Left renal cortex interstitium (tissue), 4 donors: ENCODE results near the gene SLC5A10. TPM values are rescaled to one million over a fixed set of nuclear protein-coding genes. Genes with fewer than 3 reads are reported as not detected.
"Not testable (repeated sequence)": the region's sequence is repeated elsewhere in the genome, so short reads cannot be mapped to it uniquely, and the experiment has no call there.

Experiments used
- DNase-seq, 4 donors: peaks; one replicate each; pipeline ENCODE4 v3.0.0-alpha.2; 2013; ENCODE audit warnings: low read depth in 4 of 4, low spot score in 2 of 4, missing footprints in 1 of 4
- polyA plus RNA-seq, 4 donors: library from polyadenylated mRNA; unstranded; fragments of 120-200 nt; gene quantifications; one replicate each; pipeline ENCODE4 v1.2.1, GENCODE V29; 2013; ENCODE audit not compliant: insufficient read length in 4 of 4

Gene SLC5A10
- polyA plus RNA-seq, 4 donors = 0.22 to 0.77 (median 0.45) TPM

DNA sequence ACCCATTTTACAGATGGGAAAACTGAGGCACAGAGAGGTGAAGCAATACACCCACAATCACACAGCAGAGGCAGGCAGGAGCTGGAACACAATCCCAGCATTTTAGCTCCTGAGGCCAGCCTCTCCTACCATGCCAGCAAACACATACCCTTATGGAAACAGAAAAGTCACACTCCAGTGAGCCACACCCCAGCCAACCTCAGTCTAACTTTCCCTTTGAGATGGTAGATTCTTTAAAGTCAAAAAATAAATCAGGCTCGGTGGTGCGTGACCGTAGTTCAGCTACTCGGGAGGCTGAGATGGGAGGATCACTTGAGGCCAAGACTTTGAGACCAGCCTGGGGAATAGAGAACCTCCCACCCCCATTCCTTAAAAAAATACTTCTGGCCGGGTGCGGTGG, 84.2 kb downstream of the SLC5A10 start:
- not testable (repeated sequence) for DNase-seq

DNA sequence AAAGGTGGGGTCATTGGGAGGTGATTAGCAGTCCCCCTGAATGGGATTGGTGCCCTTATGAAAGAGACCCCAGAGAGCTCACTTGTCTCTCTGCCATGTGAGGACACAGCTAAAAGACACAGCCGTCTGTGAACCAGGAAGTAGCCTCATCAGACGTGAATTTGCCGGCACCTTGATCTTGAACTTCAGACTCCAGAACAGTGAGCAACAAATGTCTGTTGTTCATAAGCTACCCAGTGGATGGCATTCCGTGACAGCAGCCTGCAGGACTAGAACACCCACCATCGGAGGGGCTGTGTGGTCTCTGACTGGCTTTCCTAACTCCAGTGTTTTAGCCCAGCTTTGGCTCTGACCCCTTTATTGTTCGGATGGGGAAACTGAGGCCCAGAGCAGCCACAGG, 85.6 kb downstream of the SLC5A10 start:
- not testable (repeated sequence) for DNase-seq

DNA sequence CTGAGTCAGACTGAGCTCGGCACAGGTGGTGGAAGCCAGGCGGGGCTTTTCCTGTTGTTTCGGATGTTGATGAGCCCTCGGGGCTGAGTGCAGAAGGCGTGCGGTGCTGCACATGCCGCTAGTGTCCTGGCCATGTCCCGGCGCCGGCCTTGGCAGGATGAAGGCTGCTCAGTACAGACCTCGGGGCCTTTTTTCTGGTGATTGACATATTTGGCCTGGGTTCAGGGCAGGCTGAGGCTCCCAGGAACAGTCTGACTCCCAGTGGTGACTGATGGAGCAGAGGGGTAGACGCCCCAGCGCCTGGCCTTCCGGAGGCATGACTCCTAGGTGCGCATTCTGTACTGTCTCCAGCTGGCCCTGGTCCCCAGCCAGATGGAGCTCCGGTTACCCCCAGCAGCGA, 86.0 kb downstream of the SLC5A10 start:
- not testable (repeated sequence) for DNase-seq

DNA sequence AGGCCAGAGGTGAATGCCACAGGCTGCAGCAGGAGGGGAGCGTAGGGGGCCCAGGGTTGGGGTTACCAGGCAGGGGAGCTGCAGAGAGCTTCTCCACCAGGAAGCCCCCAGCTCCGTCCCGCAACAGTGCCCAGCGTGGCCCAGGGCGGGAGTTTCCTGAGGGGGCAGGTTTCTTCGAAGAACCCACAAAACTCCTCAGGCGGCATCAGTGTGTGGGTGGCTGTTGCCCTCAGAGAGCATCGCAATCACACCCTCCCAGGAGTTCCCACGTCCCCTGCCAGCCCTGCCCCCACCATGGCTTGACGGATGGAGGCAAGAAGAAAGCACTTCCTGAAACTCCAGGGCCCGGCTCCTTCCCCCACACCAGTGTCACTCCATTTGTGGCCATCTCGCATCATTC, 86.8 kb downstream of the SLC5A10 start:
- DNase-seq = not testable (repeated sequence)

DNA sequence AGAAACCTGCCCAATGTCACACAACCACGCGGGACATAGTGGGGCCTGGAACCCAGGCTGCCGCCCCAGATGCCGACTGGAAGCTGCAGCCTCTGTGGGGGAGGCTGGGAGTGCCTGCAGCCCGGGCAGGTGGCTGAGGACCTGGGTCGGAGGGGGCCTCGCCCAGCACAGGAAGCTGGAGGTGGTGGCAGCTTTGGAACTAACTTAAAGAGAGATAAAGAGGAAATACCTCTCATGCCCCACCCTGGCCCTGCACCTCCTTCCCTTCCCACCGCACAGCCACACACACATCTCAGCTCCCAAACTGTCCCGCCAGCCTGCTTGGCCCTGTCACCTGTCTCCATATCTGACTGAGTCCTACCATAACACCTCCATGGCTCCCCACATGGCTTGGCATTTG, 88.4 kb downstream of the SLC5A10 start:
- DNase-seq = not testable (repeated sequence)

DNA sequence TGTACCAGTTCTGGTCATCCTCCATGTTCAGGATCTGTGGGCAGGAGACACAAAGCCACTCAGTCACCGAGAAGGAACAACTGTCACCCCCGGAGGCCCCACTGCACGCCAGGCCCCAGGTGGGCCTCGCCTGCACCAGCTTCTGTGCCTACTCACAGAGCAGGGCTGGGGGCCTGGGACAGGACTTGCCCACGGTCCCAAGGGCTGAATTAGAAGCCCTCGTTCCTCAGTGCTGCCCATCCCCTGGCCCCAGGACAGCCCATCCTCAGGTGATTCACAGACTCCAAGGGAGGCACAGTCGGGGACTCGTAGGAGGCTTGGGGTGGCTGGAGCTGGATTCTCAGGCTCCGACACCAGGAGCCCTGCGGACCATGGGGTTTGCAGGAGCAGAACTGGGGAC, 89.9 kb downstream of the SLC5A10 start:
- DNase-seq = not testable (repeated sequence)

DNA sequence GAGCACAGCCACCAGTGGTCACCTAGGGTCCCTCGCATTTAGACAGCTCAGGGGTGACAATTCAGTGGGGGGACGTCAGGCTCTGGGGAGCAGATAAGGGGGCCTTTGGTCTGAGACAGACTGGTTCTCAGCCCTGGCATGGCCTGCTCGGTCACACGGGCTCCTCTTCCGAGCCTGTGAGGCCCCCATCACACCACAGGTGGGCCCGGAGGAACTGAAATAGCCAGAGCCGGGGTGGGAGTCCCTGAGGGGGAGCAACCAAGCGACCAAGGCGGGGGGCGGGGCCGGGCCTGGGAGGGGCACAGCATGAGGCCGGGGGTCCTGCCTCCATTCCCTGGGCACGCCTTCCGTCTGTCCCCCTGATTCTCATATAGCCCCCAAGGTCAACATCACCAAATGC, 90.4 kb downstream of the SLC5A10 start:
- not testable (repeated sequence) for DNase-seq

DNA sequence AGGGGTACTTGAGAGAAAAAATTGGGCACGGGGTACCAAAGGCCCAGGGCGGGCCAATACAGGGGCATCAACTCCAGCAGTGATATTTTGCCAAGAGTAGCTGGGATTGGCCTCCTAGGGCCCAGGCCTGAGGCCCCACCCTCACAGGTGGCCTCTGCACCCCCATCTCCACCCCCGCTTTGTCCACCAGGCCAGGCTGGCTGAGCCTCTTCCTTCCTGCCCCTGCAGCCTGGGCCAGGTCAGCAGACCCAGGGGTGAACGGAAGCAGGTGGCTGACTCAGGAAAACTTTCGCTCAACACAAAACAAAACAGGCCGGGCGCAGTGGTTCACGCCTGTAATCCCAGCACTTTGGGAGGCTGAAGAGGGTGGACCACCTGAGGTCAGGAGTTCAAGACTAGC, 91.1 kb downstream of the SLC5A10 start:
- not testable (repeated sequence) for DNase-seq

DNA sequence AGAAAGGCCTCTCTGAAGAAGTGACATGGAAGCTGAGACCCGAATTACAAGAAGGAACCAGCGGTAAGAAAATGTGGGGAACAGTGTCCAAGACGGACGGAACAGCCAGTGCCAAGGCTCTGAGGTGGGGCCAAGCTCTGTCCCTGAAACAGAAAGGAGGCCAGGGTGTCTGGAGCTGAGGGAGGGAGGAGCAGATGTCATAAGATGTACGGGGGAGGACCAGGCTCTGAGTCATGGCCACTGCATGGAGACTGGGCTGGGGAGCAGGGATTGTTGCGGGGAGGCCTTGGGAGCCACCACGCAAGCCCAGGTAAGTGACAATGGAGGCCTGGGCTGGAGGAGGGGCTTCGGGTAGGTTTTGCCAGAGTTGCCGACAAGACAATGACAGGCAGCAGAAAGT, 92.7 kb downstream of the SLC5A10 start:
- not testable (repeated sequence) for DNase-seq

DNA sequence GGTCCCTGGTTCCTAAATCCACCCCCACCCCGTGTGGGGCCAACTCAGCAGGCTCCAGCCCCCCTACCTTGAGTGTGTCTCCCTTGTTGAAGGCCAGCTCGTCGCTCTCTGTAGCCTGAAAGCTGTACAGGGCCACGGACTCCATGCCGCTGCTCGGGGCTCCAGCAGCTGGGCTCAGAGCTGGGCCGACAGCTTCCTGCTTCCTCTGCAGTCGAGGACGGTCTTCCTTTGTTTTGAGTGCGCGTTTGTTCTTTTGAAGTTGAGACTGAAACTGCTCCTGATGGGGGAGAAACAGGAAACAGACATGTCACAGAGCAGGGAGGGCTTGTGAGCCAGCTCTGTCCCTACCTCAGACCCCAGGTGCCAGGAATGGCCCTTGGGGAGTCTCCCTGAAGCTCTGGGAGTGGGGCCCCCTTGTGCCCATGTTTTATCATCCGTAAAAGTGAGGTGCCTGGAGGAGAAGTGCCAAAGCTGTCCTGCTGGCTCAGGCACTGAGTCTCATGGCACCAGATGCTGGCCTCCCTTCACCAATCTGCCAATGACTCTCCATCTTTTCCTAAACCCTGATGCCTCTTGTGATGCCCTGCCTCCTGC, 94.9 kb downstream of the SLC5A10 start, which contains the start of gene GRAP:
Gene GRAP (minus strand): TSS at position 176 of the 594 bp plus-strand sequence. CDS start 31 bp downstream, at position 145.
- DNase-seq = not testable (repeated sequence)

DNA sequence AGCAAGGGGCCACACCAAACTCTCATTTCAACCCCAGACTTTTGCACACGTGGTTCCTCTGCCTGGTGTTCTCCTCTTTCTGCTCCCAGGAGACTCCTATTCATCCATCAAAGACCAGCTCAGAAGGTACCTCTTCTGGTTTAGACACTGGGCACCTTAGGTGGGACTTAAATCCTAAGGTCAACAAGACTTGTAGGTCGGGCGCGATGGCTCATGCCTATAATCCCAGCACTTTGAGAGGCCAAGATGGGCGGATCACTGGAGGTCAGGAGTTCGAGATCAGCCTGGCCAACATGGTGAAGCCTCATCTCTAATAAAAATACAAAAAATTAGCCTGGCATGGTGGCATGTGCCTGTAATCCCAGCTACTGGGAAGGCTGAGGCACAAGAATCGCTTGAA, 95.5 kb downstream of the SLC5A10 start:
- DNase-seq = not testable (repeated sequence)

DNA sequence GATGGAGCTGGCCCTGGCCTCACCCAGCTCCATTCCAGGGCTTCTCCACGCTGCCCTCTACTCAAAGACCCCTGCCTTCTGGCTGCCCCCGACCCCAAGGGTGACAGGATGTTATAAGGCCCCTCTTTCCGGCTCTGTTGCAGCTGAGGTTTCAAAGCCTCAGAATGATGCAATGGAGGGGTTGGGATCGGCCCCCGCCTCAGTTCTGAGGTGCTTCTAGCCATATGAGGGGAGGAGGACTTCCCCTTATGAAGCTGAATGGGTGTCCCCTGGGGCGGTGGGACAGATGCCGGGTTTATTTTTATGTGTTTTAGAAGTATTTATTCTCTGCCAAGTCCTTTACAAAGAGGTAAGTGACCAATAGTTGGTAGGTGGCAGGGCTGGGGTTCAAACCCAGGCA, 96.9 kb downstream of the SLC5A10 start:
- DNase-seq = not testable (repeated sequence)

DNA sequence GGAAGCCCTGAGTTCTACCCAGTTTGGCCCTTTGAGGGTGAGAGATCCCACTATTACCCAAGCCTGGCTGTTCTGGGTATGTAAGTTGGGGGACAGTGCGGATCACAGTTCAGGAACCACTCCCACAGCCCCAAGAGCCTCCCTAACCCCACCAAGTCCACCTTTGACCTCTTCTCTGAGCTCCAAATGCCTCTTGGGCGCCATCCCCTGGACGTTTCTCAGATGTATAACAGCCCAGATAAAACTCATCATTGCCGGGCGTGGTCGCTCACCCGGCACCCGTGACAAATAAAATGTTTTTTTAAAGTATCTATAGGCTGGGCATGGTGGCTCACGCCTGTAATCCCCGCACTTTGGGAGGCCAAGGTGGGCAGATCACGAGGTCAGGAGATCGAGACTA, 103.5 kb downstream of the SLC5A10 start:
- DNase-seq = not testable (repeated sequence)

DNA sequence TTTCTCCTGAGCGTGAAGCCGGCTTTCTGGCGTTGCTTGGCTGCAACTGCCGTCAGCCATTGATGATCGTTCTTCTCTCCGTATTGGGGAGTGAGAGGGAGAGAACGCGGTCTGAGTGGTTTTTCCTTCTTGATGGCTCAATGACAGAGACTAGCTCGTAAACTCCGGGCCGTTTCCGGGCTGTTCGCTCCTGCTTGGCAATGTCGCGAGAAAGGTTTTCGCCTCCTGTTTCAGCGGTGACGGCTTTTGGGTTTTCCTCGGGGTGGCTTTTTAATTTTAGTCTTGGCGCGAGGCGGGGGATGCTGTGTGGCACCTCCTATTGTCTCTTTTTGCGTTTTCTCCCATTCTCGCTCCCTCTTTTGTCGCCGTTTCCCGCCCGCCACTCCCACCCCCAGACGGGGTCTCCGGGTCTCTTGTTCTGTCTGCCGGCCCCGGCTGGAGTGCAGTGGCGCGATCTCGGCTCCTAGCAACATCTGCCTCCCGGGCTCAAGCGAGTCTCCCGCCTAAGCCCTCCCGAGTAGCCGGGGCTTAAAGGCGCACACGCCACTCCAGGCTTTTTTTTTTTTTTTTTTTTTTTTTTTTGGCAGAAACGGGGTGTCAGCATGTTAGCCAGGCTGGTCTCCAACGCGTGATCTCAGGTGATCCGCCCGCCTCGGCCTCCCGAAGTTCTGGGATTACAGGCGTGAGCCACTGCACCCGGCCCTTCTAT, 110.2 kb downstream of the SLC5A10 start:
- DNase-seq = not testable (repeated sequence)

DNA sequence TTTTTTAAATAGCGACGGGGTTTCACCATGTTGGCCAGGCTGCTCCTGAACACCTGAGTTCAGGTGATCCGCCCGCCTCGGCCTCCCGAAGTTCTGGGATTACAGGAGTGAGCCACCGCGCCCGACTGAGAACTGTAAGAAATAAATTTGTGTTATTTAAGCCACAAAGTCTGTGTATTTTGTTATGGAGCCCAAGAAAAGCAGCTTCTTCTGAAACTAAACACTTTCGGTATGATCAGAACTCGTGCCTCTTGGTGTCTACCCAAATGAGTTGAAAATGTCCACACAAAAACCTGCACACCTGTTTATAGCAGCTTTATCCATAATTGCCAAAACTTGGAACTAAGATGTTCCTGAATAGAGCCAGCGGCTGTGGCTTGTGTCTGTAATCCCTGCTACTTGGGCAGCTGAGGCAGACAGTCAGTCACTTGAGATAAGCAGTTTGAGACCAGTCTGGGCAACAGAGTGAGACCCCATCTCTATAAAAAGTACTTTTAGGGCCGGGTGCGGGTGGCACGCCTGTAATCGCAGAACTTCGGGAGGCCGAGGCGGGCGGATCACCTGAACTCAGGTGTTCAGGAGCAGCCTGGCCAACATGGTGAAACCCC, 110.9 kb downstream of the SLC5A10 start:
- DNase-seq = not testable (repeated sequence)

DNA sequence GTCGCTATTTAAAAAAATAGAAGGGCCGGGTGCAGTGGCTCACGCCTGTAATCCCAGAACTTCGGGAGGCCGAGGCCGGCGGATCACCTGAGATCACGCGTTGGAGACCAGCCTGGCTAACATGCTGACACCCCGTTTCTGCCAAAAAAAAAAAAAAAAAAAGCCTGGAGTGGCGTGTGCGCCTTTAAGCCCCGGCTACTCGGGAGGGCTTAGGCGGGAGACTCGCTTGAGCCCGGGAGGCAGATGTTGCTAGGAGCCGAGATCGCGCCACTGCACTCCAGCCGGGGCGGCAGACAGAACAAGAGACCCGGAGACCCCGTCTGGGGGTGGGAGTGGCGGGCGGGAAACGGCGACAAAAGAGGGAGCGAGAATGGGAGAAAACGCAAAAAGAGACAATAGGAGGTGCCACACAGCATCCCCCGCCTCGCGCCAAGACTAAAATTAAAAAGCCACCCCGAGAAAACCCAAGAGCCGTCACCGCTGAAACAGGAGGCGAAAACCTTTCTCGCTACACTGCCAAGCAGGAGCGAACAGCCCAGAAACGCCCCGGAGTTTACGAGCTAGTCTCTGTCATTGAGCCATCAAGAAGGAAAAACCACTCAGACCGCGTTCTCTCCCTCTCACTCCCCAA, 111.5 kb downstream of the SLC5A10 start:
- not testable (repeated sequence) for DNase-seq

DNA sequence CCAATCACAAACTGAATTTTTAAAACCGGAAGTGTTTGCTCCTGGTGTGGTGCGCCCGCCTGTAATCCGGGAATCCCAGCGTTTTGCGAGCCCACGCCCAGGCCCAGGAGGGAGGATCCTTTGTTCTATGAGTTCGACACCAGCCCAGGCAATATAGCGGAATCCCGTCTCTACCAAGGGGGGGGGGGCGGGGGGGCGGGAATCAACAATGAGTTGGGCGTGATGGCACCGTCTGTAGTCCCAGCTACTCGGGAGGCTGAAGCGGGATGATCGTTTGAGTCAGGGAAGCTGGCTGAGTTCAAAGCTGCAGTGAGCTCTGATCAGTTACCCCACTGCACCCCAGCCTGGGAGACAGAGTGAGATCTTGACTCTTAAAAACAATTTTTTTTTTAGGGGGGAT, 112.4 kb downstream of the SLC5A10 start:
- DNase-seq = not testable (repeated sequence)

DNA sequence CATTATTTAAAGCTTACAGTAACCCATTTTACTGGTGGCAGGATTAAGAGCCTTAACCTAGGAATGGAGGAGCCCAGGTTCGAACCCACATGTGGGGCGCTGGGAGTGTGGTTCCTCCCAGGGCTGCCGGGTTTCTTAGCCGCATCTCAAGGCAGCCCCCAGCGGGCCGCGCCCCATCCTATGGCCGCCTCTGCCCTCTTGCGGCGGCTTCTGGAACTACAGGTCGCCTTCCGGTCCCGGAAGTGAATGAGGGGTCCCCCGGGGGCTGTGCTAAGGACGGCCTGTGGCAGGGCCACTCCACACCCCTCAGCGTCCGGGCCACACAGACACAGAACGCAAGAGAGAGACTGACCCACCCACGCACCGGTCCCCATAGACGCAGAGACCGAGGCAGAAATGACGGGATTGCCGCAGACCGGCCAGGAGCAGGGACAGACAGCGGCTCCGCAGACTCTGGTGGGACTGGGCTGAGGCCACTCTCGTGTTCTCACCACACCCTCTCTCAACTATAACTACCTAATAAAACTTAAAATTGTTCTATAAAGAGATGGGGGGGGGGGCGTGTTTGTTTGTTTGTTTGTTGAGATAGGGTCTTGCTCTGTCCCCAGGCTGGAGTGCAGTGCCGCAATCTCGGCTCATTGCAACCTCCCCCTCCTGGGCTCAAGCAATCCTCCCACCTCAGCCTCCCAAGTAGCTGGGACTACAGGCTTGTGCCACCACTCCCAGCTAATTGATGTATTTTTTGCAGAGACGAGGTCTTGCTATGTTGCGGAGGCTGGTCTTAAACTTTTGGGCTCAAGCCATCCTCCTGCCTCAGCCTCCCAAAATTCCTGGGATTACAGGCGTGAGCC, 118.6 kb downstream of the SLC5A10 start:
- not testable (repeated sequence) for DNase-seq
